Activated CD4-positive, alpha-beta T cell treated with anti-CD3 and anti-CD28 coated beads, Interleukin-2, amount 50 U/mL, for 48 hours (primary cell): ENCODE measurements around the gene CHST8.

ENCODE experiments used
- DNase-seq, 2 experiments: peaks; one replicate each; pipeline ENCODE4 v3.0.0-alpha.2; 2020

The CHST8 gene

DNA sequence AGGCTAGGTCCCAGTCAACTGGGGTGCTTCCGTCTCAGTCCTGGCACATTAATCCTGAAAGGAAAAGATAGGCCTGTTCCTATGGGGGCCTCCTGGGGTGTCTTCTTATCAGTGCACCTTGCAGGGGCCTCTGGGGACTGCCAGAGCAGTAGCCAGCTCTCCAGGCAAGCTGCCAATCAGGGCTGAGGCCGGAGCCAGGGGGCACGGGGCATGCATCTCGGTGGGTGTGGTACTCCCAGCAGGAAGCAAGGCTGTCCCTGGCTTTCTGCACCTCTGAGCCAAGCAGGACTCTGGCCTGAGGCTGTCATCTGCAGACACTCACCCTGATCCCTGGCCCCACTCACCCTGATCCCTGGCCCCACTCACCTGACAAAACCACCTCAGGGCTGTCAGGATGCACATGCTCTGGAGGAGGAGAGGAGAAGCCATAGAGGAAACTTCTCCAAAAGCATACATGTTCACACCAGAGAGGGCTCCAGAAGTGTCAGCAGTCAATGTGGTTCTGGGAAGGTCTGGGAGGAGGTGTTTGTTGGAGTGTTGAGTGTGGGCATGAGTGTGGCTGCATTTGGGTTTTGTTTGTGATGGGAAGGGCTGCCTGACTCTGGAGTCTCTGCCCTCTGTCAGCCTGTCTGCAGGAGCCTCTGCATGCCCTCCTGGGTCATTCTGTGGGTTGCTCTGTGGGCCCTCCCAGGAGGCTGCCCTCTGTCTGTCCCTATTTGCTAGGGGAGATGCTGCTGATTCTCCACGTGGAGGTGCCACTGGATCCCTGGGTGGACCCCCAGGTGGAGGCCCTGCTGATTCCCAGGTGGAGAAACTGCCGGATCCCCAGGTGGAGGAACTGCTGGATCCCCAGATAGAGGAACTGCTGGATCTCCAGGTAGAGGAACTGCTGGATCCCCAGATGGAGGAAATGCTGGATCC, 152.2 kb downstream of the CHST8 start:
- DNase-seq, result no peak

GRCh38 chr19:33774751-33775150, 153.0 kb downstream of the CHST8 start:
- DNase-seq, result no peak

- DNase-seq, result no peak
Observed at GRCh38 chr19:33775731-33776487, 154.2 kb downstream of the CHST8 start.

GRCh38 chr19:33777351-33777750, 155.6 kb downstream of the CHST8 start:
- DNase-seq, result no peak

DNA sequence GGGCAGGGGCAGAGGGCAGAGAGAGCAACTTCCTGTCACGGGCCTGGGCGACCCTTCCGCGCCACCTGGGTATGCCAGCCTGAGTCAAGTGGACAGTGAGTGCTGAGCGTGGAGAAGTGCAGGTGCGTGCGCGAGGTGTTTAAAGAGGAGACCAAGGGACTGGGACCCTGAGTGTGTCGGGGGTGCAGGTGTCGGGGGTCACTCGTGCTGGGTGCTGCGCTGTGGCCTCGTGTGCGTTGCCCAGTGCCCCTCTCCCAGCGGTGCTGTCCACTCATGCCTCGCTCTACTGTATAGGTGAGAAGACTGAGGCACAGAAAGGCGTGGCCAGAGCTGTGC, 156.0 kb downstream of the CHST8 start:
- DNase-seq, result no peak

GRCh38 chr19:33778089-33778791, 156.5 kb downstream of the CHST8 start:
- peak; percentile 85 to 89 for DNase-seq

- DNase-seq, result no peak
Observed at GRCh38 chr19:33779849-33780248, 158.1 kb downstream of the CHST8 start.

- no peak for DNase-seq
Observed at GRCh38 chr19:33780251-33780650, 158.5 kb downstream of the CHST8 start.

DNA sequence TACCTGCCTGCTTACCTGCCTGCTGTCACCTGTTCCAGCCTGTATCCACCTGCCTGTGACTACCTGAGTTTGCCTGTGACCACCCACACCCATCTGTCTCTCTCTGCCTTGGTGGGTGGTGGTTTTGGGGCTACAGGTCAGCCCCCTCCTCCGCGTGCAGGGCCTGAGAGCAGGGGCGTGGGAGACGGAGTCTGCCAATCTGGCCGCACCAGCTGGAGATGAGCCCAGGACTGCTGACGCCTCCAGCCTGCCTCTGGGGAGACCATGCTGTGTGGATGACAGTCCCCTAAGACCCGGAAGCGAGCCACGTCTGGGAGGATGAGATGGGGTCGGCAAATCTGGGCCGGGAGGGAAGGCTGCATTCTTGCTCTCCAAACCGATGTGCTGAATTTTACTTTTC, 159.0 kb downstream of the CHST8 start:
- no peak for DNase-seq

GRCh38 chr19:33781415-33781935, 159.7 kb downstream of the CHST8 start:
- DNase-seq, result no peak

DNA sequence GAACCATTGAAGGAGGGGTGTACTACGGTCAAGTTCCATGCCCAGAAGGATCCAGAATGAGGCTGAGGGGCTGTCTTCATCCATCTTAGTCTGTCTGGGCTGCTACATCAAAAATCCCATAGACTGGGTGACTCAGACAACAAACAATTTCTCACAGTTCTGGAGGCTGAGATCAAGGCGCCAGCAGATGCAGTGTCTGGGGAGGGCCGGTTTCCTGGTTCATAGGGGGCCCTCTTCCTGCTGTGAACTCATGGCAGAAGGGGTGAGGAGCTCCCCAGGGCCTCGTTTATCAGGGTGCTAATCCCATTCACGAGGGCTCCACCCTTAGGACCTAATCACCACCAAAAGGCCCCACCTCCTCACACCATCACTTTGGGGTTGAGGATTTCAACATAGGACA, 160.2 kb downstream of the CHST8 start:
- DNase-seq, result no peak

GRCh38 chr19:33784432-33784831, 162.7 kb downstream of the CHST8 start:
- no peak for DNase-seq

- no peak for DNase-seq
Observed at GRCh38 chr19:33785795-33786194, 164.0 kb downstream of the CHST8 start.

GRCh38 chr19:33788676-33789075, 166.9 kb downstream of the CHST8 start:
- DNase-seq, result no peak

DNA sequence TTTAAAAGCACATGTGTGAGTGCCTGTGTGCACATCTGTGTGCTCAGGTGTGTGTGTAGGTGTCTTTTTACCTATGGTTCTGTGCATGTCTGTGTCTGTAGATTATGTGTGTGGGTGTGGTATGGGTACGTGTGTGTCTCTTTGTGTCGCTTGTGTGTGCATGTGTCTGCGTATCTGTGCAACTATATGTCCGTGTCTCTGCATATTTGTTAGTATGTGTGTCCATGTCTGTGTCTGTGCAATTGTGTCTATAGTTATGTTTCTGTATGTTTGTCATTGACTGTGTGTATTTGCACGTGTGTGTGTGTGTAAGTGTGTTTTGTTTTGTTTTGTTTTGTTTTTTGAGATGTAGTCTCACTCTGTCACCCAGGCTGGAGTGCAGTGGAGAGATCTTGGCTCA, 167.6 kb downstream of the CHST8 start:
- DNase-seq, result no peak

DNA sequence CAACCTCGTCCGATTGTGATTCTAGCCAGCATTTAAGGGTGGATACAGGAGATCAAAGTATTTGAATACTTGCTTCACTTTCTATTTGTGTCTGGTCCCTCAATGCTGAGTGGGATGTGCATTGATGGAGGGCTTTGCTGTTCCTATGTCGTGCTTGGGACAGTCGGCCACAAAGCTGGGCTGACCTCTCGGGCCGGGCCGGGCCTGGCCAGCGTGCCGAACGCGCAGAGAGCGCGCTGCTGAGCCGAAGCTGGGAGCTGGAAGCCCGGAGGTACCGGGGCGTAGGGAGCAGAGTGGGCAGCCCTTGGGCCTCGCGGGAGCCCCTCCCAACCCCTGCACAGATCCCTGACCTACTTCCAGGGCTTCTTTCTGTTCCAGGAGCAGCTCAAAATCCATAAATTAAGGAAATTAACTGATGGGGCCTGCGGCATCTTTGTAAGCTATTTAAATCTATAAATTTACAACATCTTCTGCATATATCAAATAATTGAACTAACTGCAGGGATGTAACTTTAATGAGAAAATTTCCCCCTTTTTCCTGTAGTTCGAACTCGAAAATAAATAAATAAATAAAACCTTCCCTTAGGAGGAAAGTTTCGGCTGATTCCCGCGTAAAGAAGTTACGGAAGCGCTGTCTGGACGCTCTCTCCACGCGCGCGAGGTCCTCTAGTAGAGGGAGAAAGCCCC, 173.1 kb downstream of the CHST8 start:
- DNase-seq, result no peak

- peak; percentile 68 to 71 for DNase-seq
Observed at GRCh38 chr19:33795370-33796163, 173.8 kb downstream of the CHST8 start.

- peak; percentile 51 to 58 for DNase-seq
Observed at GRCh38 chr19:33796164-33796875, 174.6 kb downstream of the CHST8 start, which contains the start of gene KCTD15. Gene KCTD15 (plus strand): TSS chr19:33796870. CDS start chr19:33800455, 3,585 bp downstream.

DNA sequence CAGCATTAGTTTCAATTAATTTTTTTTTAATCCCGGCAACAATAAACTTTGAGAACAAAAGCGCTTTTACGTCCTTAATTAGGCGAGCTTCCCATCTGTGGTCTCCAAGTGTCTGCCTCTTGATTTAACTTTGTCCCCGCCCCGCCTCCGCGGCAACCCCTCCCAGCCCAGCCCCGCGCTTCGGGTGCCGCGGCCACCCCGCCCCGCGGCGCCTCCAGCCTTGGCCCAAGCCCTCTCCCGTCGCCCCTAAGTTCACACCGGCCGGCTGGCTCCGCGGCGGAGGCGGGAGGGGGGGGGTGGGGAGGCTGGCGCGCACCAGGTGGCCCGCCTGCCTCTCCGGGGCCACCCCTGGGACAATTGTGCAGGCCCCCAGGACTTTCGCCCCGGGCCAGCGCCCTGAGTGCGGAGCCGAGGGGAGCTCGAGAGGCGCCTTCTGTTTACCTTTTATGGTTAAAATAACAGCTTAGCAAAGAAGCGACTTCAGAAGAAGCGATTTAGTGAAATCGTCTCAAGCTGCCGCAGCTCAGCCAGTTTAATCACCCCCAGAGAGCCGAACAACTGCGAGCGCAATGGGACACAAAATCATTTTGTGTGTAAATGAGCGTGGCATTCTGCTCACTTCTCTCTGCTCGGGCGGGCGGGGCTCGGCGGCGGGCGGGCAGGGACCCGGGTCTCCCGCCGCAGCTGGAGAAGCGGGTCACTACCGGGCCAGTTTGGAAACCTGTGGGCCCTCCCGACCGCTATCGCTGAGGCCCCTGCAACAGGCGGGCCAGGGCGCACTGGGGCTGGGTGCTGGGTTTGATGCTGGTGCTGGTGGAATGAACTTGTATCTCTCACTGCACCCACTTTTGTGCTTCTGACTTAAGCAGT, 176.3 kb downstream of the CHST8 start:
- peak; percentile 35 to 53 for DNase-seq

GRCh38 chr19:33798681-33799111, 176.9 kb downstream of the CHST8 start:
- DNase-seq, result no peak
